GM19099 (cell line): ENCODE results near the gene GTSF1L.

Experiments used
- POLR2A ChIP-seq: IDR thresholded peaks from 3 replicates; pipeline ENCODE4 v1.6.1; 2011; ENCODE audit warnings: low read depth; ENCODE audit not compliant: insufficient read length; ENCODE audit errors: extremely low read depth

GTSF1L gene

DNA sequence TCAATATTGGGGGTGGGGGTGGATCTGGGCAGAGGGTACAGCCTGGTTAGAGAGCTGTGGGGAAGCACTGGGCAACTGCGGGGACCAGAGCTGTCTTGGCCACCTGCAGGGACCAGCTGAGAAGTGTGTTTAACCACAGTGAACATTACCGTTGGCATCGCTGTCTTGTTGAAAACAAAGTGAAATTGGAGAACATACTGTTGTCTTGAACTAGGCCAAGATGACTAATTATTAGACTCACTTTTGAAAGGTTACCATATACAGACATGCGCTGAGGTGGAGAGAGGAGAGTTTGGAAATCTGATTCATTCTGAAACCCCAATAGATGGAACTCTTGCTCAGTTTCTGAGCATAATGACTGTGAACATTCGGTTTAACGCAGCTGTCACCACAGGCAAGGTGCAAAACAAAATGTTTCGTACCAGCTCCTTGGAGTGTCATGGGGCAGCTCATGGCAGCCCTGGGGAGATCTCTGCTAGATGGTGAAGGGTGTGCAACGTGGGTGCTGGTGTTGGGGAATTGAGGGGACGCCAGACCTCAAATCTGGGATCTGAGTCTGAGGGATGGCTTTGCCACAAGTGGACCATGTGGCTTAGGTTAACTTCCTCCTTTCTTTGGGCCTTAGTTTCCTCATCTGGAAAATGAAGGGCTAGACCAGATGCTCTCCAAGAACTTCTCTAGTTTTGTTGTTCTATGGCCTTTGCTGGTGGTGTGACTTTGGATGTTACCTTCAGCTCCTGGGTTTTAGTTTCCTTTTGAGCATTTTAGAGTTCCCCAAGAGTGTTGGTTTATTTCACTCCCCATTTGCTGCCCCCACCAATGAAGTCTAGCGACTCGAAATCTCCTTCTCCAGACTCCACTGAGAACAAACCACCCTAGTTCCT, 24.6 kb upstream of the GTSF1L start:
- peak; percentile 41 for TF ChIP-seq POLR2A

DNA sequence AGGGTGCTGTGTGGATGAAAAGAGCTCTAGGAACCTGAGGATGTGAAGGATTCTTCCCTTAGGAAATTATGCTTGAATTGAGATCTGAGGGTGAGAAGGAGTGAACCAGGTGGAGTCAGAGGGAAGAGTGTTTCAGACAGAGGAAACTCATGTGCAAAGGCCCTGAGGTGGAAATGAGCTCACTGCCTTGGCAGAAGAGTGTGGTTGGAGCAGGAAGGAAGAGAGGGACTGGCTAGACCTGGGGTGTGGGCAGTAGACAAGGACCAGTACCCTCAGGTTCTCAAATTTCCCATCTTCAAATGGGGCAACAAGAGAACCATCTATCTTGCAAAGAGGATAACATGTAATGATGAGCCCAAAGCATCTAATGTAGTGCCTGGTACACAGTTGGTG, 24.0 kb upstream of the GTSF1L start:
- TF ChIP-seq POLR2A = no peak

DNA sequence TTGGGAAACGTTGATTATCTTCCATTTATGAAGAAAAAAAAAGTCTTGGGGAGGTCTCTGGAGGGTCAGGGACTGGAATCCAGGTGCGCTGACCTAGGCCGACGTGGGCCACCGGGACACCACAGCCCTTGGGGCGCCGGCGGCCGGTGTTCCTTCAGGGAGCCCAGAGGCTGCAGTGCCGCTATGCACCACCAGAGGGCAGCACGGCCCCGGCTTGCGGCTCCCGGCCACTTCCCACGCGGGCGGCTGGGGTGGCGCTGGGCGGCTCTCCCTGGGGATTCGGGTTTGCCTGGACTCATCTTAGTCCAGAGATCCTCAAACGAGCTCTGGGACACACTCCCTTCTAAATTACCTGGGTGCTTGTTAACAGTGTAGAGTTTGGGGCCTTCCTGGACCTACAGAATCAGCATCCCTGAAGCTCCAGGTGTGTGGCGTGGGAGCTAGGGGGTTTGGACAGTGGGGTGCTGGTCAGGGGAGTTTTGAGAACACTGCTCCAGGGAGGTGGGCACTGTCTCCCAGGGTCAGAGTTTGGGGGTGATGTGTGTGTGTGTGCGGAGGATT, 23.0 kb upstream of the GTSF1L start:
- no peak for TF ChIP-seq POLR2A

DNA sequence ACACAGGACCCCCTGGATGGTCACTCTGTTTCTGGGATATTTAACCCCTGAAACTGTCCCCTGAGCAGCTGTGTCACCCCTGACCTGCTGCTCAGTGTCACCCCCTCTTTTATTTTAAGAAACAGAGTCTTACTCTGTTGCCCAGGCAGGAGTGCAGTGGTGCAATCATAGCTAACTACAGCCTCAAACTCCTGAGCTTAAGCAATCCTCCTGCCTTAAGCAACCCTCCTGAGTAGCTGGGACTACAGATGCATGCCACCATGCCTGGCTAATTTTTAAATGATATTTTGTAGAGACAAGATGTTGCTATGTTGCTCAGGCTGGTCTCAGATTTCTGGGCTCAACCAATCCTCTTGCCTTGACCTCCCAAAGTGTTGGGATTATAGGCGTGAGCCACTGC, 21.5 kb upstream of the GTSF1L start:
- no peak for TF ChIP-seq POLR2A

DNA sequence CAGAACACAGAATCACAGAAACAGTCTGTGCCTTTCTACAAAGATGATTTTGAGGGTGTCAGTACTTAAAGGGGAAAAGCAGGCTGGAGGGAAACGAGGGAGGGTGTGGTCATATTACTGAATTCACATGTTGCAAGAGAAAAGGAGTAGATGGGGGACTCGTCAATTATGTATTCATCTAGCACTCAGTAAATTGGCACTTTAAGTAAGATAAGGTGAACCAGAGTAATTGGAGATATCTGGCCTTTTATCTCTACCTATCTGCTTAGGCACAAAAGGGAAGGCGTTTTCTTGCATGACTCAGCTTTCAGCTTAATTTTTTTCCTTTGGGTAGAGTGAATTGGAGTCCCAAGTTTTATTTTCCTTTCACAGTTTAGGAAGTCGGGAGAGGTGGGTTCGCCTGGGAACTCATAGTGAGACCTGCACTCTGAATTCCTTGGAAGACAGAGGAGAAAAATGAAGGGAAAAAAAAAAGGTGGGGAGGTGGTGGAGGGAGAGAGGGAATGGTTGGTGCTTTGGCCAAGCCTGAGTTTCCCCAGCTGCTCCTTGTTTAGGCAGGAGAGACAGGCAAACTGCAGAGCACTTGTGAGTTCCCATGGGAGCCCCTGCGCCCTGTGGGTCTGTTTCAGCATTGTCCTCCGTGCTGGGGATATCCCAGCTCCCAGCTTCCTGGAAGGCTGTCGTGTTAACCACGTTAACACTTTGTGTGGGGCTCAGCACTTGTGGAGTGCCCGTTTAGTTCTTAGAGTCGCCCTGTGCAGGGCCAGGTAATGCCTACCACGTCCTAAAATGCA, 19.7 kb upstream of the GTSF1L start:
- no peak for TF ChIP-seq POLR2A

DNA sequence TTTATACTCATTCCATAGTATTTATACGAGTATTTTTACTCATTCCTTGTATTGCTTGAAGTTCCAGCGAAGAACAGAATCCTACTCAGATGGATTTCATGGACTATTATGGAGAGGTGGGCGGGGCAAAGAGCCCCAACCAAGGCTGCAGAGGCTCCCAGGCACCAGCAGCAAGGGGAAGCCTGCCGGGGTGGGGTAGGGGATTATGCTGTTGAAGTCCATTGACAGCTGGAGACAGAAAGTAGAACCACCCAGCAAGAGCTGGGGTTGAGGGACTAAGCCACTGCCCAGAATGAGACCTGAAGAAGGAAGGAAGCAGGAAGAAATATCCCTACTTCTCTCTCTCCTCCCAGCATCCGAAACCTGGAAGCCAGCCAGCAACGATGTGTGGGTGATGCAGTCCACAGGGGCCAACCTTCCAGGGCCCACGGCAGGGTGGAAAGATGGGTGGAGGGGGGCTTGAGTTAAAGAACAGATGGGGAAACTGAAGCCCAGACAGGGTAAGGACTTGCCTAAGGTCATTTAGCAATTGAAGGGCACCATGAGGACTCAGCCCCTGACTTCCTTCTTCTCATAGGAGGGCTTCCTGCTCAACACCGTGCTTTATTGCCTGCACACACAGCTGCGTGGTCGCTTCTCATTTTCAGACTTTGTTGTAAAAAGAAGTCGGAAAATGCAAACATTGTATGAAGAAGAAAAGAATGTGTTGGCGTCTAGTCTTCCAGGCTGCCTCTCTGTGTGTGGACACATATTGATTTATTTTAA, 18.3 kb upstream of the GTSF1L start:
- TF ChIP-seq POLR2A = no peak

DNA sequence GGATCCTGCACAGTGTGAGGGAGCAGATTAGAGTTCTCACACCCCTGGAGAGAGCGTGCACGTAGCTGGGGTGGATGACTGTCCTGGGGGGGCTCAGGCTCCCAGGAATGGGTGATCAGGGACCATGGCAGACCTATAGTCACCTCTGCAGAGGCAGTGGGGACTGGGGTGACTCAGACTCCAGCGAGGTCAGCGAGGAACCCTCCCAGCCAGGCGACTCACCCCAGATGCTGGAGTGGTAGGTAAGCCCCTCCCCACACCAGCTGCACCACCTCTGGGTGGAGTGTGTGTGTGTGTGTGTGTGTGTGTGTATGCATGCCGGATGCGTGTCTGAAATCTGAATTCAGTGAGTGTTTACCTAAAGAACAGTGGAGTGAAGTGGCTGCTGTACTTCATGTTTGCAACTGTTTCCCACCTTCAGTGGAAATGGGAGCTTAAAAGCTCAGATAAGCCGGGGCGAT, 17.4 kb upstream of the GTSF1L start:
- no peak for TF ChIP-seq POLR2A

DNA sequence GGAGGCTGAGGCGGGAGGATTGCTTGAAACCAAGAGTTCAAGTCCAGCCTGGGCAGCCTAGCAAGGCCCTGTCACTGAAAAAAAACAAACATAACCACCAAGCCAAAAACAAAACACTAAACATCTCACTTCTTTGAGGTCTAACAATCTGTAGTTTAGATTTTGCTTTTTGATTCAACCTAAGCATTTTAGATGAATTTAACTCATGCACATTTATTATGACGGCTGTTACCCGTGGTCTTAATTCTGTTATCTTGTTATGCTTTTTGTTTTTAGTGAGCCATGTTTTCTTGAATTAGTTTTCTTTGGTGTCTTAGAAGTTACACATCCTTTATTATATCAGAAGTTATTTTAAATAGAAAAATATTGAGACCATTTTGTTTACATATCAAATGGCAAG, 13.8 kb upstream of the GTSF1L start:
- TF ChIP-seq POLR2A = no peak

DNA sequence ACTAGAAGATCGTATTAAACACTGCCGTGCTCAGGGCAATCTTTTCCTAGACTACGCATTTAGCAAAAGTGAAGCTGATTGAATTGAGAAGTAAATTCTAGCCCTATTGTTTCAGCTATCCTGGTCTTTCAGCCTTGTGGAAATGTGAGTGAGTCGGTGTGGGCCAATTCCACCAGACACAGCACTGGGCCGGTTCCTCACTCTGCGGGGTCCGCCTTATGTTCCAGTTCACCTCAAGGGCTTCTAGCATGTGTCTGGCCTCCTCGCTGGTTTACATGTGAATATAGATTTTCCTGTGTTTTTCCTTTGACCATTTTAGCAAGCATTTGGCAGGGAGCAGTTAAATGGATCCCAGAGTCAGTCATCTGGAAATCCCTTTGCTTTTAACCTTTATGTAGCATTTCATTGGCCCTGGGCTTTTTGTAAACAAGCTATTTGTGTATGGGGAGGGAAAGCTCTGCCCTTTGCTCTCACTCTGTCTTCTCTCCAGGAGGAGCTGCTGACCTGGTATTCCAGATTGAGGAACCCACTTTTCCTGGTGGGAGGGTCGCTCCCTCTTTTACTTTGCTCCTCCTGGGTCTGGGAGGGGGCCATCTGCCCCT, 12.4 kb upstream of the GTSF1L start:
- TF ChIP-seq POLR2A = no peak

DNA sequence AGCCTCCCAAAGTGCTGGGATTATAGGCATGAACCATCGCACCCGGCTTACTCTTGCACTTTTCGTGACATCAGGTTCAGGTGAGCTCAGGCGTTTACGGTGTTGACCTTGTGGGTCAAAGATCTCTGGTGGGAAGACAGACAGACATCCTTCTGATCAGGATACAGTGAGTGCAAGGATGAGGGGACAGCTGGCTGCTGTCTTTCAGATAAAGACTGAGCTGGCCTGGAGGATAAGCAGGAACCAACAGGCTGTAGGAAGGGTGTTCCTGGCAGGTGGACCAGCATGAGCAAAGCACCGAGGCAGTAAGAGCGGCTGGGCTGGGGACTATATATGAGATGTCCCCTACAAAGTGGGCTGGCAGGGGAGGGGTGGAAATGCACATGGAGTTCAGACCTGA, 11.1 kb upstream of the GTSF1L start:
- no peak for TF ChIP-seq POLR2A

DNA sequence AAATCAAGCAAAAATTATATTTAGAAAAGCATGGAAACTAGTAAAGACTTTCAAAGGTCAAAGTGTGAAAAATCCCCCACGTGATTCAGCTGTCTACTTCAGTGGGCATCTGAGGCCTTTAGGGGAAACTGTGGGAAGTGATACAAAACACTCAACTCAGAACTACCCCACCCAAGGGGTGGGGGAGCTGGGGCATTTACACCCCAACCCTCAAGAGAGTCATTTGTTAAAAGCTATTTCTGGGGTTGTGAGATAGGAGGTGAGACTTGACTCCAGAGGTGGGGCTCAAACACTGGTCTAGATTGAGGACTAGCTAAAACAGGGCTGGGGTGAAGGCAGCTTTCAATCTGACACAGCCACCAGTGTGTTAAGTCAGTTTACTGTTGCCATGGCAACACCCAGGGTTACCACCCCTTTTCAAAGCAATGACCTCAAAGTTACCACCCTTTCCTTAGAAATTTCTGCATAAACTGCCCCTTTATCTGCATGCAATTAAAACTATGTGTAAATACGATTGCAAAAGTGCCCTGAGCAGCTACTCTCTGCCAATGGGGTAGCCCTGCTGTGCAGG, 9.9 kb upstream of the GTSF1L start:
- TF ChIP-seq POLR2A = no peak

DNA sequence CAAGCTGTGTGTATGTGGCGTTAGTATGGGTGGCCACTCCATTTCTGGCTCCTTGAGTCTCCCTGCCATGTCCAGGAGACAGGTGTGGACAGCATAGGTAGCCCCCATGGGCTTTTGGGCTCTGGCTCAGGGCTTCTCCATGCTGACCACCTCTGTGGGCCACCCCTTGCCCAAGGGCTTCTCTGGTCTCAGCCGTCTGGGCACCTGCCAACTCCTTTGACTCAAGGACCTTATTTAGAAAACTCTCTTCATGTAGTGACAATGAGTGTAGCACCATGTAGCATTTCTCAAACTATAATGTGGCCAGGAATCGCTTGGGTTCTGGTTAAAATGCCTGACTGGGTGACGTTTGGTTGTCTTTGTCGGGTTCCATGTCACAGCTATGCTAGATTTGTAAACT, 5.1 kb upstream of the GTSF1L start:
- TF ChIP-seq POLR2A = no peak

DNA sequence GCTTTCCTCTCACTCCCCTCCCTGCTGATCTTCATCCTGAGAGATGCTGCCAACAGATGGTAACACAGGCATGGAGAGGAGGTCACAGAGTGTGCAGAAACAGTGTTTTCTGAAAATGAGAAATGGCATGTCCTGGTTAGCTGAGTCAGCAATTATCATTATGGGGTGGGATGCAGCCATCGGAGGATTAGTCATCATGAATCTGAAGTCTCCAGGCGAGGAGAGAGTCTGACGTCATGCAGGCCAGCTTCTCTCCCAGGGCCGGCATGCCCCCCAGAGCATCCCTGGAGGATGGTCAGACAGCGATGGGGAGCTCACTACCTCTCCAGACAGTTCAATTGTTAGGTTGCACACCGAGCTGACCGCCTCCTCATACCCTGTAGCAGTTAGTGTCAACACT, 4.7 kb upstream of the GTSF1L start:
- TF ChIP-seq POLR2A = no peak

DNA sequence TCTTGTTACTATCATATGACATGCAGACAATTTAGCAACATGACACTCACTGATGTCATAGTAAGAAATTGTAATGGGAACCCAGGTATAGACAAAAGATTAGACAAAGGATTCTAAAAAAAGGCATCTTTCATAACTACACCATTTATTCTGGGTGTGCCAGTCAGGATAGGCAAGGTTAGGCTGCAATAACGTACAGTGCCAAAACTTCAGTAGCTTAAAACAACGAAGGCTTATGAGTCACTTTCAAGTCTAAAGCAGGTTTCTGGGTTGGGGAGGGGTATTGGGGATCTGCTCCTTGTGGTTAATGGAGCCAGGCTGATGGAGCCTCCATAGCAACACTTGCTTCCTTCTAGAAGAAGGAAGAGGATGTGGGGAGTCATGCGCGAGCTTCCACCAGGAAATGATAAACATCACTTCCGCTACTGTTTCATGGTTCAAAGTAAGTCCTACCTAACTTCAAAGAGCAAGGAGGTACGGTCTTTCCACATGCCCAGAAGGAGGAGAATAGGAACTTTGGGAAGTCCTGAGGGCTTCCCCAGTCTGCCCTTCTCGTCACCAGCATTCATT, 2.0 kb upstream of the GTSF1L start:
- no peak for TF ChIP-seq POLR2A
